Activated CD4-positive, alpha-beta T cell treated with anti-CD3 and anti-CD28 coated beads for 36 hours (primary cell): ENCODE results near the gene ZNF107. TPM values are rescaled to one million over a fixed set of nuclear protein-coding genes. Genes with fewer than 3 reads are reported as not detected.

Experiments used
- ATAC-seq: fragments of 200-7000 bp; cut with Tn5 transposase; one replicate; pipeline ENCODE4 v1.10.0; 2021; ENCODE audit warnings: mild to moderate bottlenecking, moderate library complexity
- CTCF ChIA-PET: fragments of 350-600 bp; sonication (Branson Sonifier 250); formaldehyde crosslinking; loops from one replicate; lab custom pipeline; 2021; ENCODE audit warnings: antibody characterized with exemption; lab: Charles Lee
- POLR2A ChIA-PET: fragments of 350-600 bp; sonication (Branson Sonifier 250); formaldehyde crosslinking; loops from one replicate; lab custom pipeline; 2021; ENCODE audit warnings: antibody characterized with exemption, inconsistent platforms; lab: Charles Lee
- DNase-seq: peaks from one replicate; pipeline ENCODE4 v3.0.0-alpha.2; 2020
- H3K27ac Mint-ChIP-seq: one replicate; pipeline ENCODE4 v1.8.0; 2021; ENCODE audit warnings: mixed read lengths
- H3K27me3 Mint-ChIP-seq: one replicate; pipeline ENCODE4 v1.8.0; 2021; ENCODE audit warnings: mixed read lengths
- H3K36me3 Mint-ChIP-seq: one replicate; pipeline ENCODE4 v1.8.0; 2021; ENCODE audit warnings: low read depth, mixed read lengths
- H3K4me1 Mint-ChIP-seq: one replicate; pipeline ENCODE4 v1.8.0; 2021; ENCODE audit warnings: mixed read lengths
- H3K4me3 Mint-ChIP-seq: one replicate; pipeline ENCODE4 v1.8.0; 2021; ENCODE audit warnings: mild to moderate bottlenecking, moderate library complexity, mixed read lengths
- H3K9me3 Mint-ChIP-seq: one replicate; pipeline ENCODE4 v1.8.0; 2021; ENCODE audit warnings: low read depth, mixed read lengths
- intact Hi-C, 2 experiments: fragments of 100-400 bp; cut with DNase I in 1 of 2; cut with micrococcal nuclease in 1 of 2; formaldehyde crosslinking; loops; one replicate each; pipeline versions ENCODE4 v1.14.2 to v1.15.1; 2022 to 2024; cut with DNase I, micrococcal nuclease
- total RNA-seq, 2 experiments: library from RNA; stranded (reverse); gene quantifications; one replicate each; pipeline ENCODE4 v1.2.3, GENCODE V29; 2021

ZNF107 gene
- total RNA-seq, 2 experiments from 2014 or later = 16.5 to 19.7 TPM

DNA sequence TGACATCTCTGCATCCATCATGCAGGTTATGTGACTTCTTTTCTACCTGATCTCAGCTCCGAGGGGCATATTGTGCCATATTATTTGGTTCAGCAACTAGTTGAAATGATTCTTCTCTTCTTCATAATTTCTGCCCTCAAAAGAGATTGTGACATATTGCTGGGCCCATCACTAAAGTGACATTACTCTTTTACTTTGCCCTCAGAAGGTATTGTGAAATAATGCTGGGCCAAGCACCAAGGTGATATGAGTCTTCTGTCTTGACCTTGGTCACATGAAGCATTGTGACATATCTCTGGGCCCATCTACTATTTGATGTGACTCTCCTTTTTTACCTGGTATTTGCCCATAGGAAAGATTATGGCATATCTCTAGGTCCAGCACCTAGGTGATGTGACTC, 33.9 kb upstream of the ZNF107 start:
- no peaks in the 10 kb centered on the region for H3K4me1 Mint-ChIP-seq
- intact Hi-C loops = no loop called here
- H3K27ac Mint-ChIP-seq = no peak overlapping the region
- H3K9me3 Mint-ChIP-seq = no peaks in the 10 kb centered on the region
- no peaks in the 10 kb centered on the region for H3K27me3 Mint-ChIP-seq
- DNase-seq = no peak
- H3K36me3 Mint-ChIP-seq = no peaks in the 10 kb centered on the region
- ChIA-PET POLR2A (no interaction called here), CTCF (no interaction called here)
- H3K4me3 Mint-ChIP-seq = no peak overlapping the region
- no peak for ATAC-seq

DNA sequence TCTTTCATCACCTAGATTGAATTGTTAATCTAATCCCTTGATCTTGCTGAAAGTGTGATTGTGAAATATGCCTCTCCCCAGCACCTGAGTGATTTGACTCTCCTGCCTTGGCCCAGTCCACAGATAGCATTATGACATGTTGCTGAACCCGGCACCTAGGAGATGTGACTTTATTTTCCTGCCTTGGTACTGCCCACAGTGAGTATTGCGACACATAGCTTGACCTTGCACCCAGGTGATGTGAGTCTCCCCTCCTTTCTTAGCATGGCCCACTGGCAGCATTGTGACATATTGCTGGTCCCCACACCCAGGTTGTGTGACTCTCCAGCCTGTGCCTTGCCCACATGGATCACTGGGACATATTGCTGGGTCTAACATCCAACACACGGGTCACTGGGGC, 32.5 kb upstream of the ZNF107 start:
- Mint-ChIP-seq H3K9me3 (no peaks in the 10 kb centered on the region), H3K27me3 (no peaks in the 10 kb centered on the region), H3K36me3 (no peaks in the 10 kb centered on the region), H3K4me1 (no peaks in the 10 kb centered on the region), H3K4me3 (no peak overlapping the region), H3K27ac (no peak overlapping the region)
- ATAC-seq = no peak
- CTCF ChIA-PET = no interaction called here
- no peak for DNase-seq
- intact Hi-C loops = no loop called here
- POLR2A ChIA-PET = no interaction called here

DNA sequence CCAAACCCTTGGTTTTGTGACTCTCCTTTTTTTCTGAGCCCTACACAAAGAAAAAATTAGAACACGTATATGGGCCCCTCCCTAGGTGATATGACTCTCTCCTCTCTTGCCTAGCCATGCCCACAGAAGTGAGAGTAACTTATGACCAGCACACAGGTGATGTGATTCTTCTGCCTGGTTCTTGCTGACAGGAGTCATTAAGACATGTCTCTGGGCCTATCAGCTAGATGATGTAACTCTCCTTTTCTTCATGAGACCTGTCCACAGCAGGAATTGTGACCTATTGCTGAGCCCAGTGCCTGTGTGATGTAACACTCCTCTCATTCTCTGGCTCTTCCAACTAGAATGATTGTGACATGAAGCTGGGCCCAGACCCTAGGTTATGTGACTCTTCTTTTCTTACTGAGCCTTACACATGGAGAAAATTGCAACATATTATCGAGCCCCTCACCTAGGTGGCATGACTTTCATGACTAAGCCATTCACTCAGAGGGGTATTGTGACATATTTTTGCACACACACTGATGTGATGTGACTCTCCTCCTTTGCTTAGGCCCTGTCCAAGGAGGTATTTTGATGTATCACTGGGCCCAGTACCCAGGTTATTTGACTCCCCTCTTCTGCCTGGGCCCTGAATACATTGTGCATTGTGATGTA, 31.4 kb upstream of the ZNF107 start:
- POLR2A ChIA-PET = no interaction called here
- CTCF ChIA-PET = no interaction called here

DNA sequence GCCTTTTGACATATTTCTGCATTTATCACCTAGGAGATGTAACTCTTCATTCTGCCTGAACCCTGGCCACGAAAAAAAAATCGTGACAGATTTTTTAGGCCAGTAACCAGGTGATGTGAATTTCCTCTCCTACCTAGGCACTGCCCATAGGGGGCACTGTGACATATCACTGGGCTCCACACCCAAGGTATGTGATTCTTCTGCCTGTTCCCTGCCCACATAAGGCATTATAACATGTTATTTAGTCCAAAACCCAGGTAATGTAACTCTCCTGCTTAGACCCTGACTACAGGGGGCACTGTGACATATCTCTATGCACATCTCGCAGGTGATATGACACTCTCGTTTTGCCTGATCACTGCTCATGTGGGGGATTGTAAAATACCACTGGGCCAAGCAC, 29.5 kb upstream of the ZNF107 start:
- no peaks in the 10 kb centered on the region for H3K9me3 Mint-ChIP-seq
- H3K4me1 Mint-ChIP-seq = no peaks in the 10 kb centered on the region
- H3K36me3 Mint-ChIP-seq = no peaks in the 10 kb centered on the region
- CTCF ChIA-PET = no interaction called here
- intact Hi-C loops = loop anchor here in 1 of 2 experiments (5.0 kb wide), 1 partner anchor 311 kb away; no protein-coding TSS in a partner anchor
- no peak overlapping the region for H3K27ac Mint-ChIP-seq
- ATAC-seq (no peak), DNase-seq (peak; percentile 46)
- no peak overlapping the region for H3K4me3 Mint-ChIP-seq
- H3K27me3 Mint-ChIP-seq = no peaks in the 10 kb centered on the region
- POLR2A ChIA-PET = no interaction called here

More for the DNA sequence above, 31.4 kb upstream of the ZNF107 start:
- H3K27me3 Mint-ChIP-seq = no peaks in the 10 kb centered on the region
- H3K4me3 Mint-ChIP-seq = no peak overlapping the region
- no peaks in the 10 kb centered on the region for H3K36me3 Mint-ChIP-seq
- intact Hi-C loops = loop anchor here in 1 of 2 experiments (5.0 kb wide), 1 partner anchor 313 kb away; no protein-coding TSS in a partner anchor
- H3K27ac Mint-ChIP-seq = no peak overlapping the region
- H3K4me1 Mint-ChIP-seq = no peaks in the 10 kb centered on the region
- no peak for DNase-seq
- ATAC-seq = no peak
- H3K9me3 Mint-ChIP-seq = no peaks in the 10 kb centered on the region

DNA sequence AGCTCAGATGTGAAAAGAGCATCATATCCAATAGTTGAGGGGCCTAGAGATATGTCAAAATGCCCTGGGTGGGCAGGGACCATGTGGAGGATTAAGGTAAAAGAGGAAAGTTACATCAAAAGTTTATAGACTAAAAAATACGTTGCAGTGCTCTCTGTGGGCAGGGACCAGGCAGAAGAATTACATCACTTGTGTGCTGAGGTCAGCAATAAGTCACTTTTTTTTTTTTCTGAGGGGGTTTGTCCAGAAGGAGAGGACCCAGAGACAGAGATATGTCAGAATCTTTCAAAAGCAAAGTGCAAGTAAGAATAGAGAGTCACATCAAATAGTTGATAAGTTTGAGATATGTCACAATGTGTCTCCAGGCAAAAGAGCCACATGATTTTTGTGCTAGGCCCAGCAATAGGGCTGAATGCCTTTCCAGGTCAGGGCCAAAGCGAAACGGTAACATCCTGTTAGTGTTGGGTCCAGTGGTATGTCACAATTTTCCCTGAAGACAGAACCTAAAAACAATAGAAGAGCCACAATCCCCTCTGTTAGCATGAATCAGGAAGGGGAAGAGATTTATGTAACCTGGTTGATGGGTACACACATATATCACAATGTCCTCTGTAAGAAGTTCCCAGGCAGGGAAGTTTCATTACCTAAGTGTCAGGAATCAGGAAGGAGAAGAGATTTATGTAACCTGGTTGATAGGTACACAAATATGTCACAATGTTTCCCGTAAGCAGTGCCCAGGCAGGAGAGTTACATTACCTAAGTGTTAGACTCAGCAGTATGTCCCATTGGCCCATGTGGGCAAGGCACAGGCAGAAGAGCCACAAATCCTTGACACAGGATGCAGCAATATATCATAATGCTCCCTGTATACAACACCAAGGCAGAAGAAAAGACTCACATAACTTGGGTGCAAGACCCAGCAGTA, 28.1 kb upstream of the ZNF107 start:
- ATAC-seq (no peak), DNase-seq (no peak)
- intact Hi-C loops = loop anchor here in 1 of 2 experiments (5.0 kb wide), 1 partner anchor 310 kb away; no protein-coding TSS in a partner anchor
- Mint-ChIP-seq H3K4me3 (no peak overlapping the region), H3K9me3 (no peaks in the 10 kb centered on the region), H3K27ac (no peak overlapping the region), H3K4me1 (no peaks in the 10 kb centered on the region), H3K27me3 (no peaks in the 10 kb centered on the region), H3K36me3 (no peaks in the 10 kb centered on the region)
- ChIA-PET POLR2A (no interaction called here), CTCF (no interaction called here)

DNA sequence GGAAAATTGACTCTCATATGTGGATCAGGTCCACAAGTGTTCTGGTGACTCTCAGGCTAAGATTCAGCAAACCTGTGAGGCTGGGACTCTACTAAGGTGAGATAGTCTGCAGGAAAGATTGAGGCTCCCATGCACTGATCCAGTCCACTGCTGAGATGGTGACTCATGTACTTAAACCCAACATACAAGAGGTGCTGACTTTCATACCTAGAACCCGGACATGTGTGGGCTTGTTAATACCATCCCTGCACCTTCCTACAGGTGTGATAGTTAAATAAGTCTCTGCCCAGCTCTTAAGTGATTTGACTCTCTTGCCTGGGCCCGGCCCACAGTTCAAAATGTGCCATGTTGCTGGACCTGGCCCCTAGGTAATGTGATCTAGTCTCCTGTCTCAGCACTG, 27.1 kb upstream of the ZNF107 start:
- H3K27ac Mint-ChIP-seq = no peak overlapping the region
- H3K9me3 Mint-ChIP-seq = no peaks in the 10 kb centered on the region
- no peak overlapping the region for H3K4me3 Mint-ChIP-seq
- no peaks in the 10 kb centered on the region for H3K4me1 Mint-ChIP-seq
- ChIA-PET POLR2A (no interaction called here), CTCF (no interaction called here)
- no peaks in the 10 kb centered on the region for H3K36me3 Mint-ChIP-seq
- intact Hi-C loops = loop anchor here in 1 of 2 experiments (5.0 kb wide), 1 partner anchor 308 kb away; no protein-coding TSS in a partner anchor
- ATAC-seq (no peak), DNase-seq (no peak)
- no peaks in the 10 kb centered on the region for H3K27me3 Mint-ChIP-seq

DNA sequence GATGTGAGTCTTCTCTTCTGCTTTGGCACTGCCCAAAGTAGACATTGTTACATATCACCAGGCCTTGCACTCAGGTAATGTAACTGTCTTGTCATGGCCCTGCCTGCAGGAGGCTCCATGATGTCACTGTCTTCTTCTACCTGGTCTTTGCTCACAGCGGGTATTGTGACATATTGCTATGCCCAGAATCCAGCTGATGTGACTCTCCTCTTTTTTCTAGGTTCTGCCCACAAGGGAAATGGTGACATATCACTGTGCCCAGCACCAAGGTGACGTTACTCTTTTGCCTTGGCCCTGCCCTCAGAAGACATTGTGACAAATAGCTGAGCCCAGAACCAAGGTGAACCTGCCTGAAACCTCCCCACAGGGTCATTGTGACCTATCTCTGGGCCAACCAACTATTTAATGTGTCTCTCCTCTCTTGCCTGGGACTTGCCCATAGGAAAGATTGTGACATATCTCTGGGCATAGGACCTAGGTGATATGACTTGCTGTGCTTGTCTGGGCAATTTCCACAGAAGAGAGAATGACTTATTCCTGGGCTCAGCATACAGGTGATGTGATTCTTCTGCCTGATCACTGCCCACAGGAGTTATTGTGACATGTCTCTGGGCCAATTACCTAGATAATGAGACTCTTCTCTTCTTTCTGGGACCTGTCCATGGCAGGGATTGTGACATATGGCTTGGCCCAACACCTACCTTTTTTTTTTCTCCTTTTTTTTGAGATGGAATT, 26.5 kb upstream of the ZNF107 start:
- H3K9me3 Mint-ChIP-seq = no peaks in the 10 kb centered on the region
- no peak overlapping the region for H3K4me3 Mint-ChIP-seq
- intact Hi-C loops = loop anchor here in 1 of 2 experiments (5.0 kb wide), 1 partner anchor 308 kb away; no protein-coding TSS in a partner anchor
- POLR2A ChIA-PET = no interaction called here
- H3K36me3 Mint-ChIP-seq = no peaks in the 10 kb centered on the region
- H3K4me1 Mint-ChIP-seq = no peaks in the 10 kb centered on the region
- ATAC-seq (peak; percentile 43), DNase-seq (peak; percentile 11)
- CTCF ChIA-PET = interaction anchor here (0.6 to 0.7 kb wide), 2 partner anchors 14 to 680 kb away, joined by 3 read pairs; no protein-coding TSS in a partner anchor
- no peaks in the 10 kb centered on the region for H3K27me3 Mint-ChIP-seq
- no peak overlapping the region for H3K27ac Mint-ChIP-seq

DNA sequence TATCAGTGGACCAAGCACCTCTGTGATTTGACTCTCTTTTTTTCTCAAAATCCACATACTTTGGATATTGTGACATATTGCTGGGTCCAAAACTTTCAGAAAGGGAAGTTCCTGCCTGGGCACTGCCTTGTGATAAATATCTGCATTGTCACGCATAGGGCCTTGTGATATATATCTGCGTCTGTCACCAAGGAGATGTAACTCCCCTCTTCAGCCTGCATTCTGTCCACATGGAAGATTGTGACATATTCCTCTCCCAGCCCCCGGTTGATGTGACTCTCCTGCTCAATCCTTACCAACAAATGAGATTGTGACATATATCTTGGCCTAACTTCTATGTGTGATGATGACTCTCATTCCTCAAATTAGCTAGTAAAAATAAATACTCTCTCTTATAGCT, 25.4 kb upstream of the ZNF107 start:
- POLR2A ChIA-PET = no interaction called here
- CTCF ChIA-PET = no interaction called here

DNA sequence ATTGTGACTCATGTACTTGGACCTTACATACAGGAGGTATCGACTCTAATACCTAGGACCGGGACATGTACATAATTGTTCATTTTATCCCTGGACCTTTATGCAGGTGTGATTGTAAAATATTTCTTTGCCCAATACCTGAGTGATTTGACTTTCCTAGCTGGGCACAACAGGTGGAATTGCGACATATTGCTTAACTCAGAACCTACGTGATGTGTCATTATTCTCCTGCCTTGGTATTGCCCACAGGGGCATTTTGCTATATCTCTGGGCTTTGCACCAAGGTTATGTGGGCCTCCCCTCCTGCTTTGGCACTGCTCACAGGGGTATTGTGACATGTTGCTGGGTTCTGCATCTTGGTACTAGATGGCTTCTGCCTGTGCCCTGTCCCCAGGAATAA, 23.9 kb upstream of the ZNF107 start:
- Mint-ChIP-seq H3K36me3 (no peaks in the 10 kb centered on the region), H3K9me3 (no peaks in the 10 kb centered on the region), H3K27ac (no peak overlapping the region), H3K4me3 (no peak overlapping the region), H3K27me3 (no peaks in the 10 kb centered on the region), H3K4me1 (no peaks in the 10 kb centered on the region)
- ChIA-PET CTCF (no interaction called here), POLR2A (no interaction called here)
- DNase-seq (no peak), ATAC-seq (no peak)
- intact Hi-C loops = no loop called here

More for the DNA sequence above, 25.4 kb upstream of the ZNF107 start:
- H3K9me3 Mint-ChIP-seq = no peaks in the 10 kb centered on the region
- DNase-seq (no peak), ATAC-seq (no peak)
- no peaks in the 10 kb centered on the region for H3K27me3 Mint-ChIP-seq
- no peaks in the 10 kb centered on the region for H3K36me3 Mint-ChIP-seq
- H3K4me1 Mint-ChIP-seq = no peaks in the 10 kb centered on the region
- no peak overlapping the region for H3K27ac Mint-ChIP-seq
- intact Hi-C loops = no loop called here
- no peak overlapping the region for H3K4me3 Mint-ChIP-seq

DNA sequence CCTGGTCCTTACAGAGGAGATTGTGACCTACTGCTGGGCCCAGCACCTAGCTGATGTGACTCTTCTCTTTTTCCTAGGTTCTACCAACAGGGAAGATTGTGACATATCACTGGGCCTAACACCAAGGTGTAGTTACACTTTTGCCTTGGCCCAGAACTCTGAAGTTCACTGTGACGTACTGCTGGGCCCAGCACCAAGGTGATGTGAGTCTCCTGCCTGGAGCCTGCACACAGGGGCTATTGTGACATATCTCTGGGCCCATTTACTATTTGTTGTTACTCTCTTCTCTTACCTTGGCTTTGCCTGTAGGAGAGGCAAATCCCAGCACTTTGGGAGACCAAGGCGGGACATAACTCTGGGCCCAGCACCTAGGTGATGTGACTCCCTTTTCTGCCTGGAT, 23.1 kb upstream of the ZNF107 start:
- H3K27me3 Mint-ChIP-seq = no peaks in the 10 kb centered on the region
- H3K36me3 Mint-ChIP-seq = no peaks in the 10 kb centered on the region
- ATAC-seq = no peak
- H3K4me3 Mint-ChIP-seq = no peak overlapping the region
- ChIA-PET CTCF (no interaction called here), POLR2A (no interaction called here)
- no peaks in the 10 kb centered on the region for H3K4me1 Mint-ChIP-seq
- intact Hi-C loops = no loop called here
- no peaks in the 10 kb centered on the region for H3K9me3 Mint-ChIP-seq
- no peak for DNase-seq
- no peak overlapping the region for H3K27ac Mint-ChIP-seq

DNA sequence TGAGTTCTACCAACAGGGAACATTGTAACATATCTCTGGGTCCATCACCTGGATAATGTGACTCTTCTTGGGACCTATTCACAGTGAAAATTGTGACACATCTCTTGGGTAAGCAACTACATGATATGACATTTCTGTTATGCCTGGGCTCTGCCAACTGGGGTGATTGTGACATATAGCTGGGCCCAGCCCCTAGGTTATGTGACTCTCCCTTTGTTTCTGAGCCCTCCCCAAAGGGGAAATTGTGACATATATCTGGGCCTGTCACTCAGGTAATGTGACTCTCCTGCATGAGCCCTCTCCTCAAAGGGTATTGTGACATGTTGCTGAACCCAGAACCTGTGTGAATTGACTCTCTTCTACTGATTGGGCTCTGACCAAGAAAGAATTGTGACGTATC, 22.4 kb upstream of the ZNF107 start:
- CTCF ChIA-PET = no interaction called here
- H3K4me3 Mint-ChIP-seq = no peak overlapping the region
- H3K27ac Mint-ChIP-seq = no peak overlapping the region
- DNase-seq (no peak), ATAC-seq (peak; percentile 55)
- intact Hi-C loops = no loop called here
- no peaks in the 10 kb centered on the region for H3K36me3 Mint-ChIP-seq
- H3K27me3 Mint-ChIP-seq = no peaks in the 10 kb centered on the region
- POLR2A ChIA-PET = no interaction called here
- no peaks in the 10 kb centered on the region for H3K4me1 Mint-ChIP-seq
- H3K9me3 Mint-ChIP-seq = no peaks in the 10 kb centered on the region
